CD8-positive, alpha-beta memory T cell (primary cell): ENCODE results near the gene CDK17. TPM values are rescaled to one million over a fixed set of nuclear protein-coding genes. Genes with fewer than 3 reads are reported as not detected.
"Not testable (repeated sequence)": the region's sequence is repeated elsewhere in the genome, so short reads cannot be mapped to it uniquely, and the experiment has no call there.

ENCODE experiments used
- CTCF ChIA-PET: fragments of 350-600 bp; sonication (Branson Sonifier 250); formaldehyde crosslinking; loops from one replicate; lab custom pipeline; 2021; ENCODE audit warnings: antibody characterized with exemption; lab: Charles Lee
- POLR2A ChIA-PET: fragments of 350-600 bp; sonication (Branson Sonifier 250); formaldehyde crosslinking; loops from one replicate; lab custom pipeline; 2021; ENCODE audit warnings: antibody characterized with exemption; lab: Charles Lee
- DNase-seq, 5 donors: peaks; one replicate each; pipeline versions ENCODE4 v3.0.0 to v3.0.0-alpha.2; 2020 to 2022; ENCODE audit warnings: mixed read lengths in 1 of 5
- H3K27ac ChIP-seq: one replicate; pipeline ENCODE4 v1.7.0; 2013; ENCODE audit warnings: low read depth, mild to moderate bottlenecking, low read length, moderate library complexity
- H3K27me3 ChIP-seq: 2 replicates; pipeline ENCODE4 v1.7.0; 2013; ENCODE audit warnings: low read length, mild to moderate bottlenecking; ENCODE audit not compliant: insufficient read depth, poor library complexity, severe bottlenecking
- H3K36me3 ChIP-seq: 2 replicates; pipeline ENCODE4 v1.7.0; 2013; ENCODE audit warnings: mild to moderate bottlenecking, low read length, moderate library complexity; ENCODE audit not compliant: insufficient read depth
- H3K4me1 ChIP-seq: 2 replicates; pipeline ENCODE4 v1.7.0; 2013; ENCODE audit warnings: mild to moderate bottlenecking, low read length, moderate library complexity; ENCODE audit not compliant: insufficient read depth
- H3K4me3 ChIP-seq: 2 replicates; pipeline ENCODE4 v1.7.0; 2013; ENCODE audit warnings: mild to moderate bottlenecking, low read length
- H3K9me3 ChIP-seq: 2 replicates; pipeline ENCODE4 v1.7.0; 2013; ENCODE audit warnings: mild to moderate bottlenecking, low read length
- H3K27ac Mint-ChIP-seq, 8 donors: one replicate each; pipeline ENCODE4 v1.8.0; 2020 to 2021; ENCODE audit warnings: mixed read lengths in 8 of 8, mild to moderate bottlenecking in 6 of 8, inconsistent platforms in 3 of 8, moderate library complexity in 3 of 8
- H3K27me3 Mint-ChIP-seq, 2 donors: one replicate each; pipeline ENCODE4 v1.8.0; 2020 to 2021; ENCODE audit warnings: mixed read lengths in 2 of 2, mild to moderate bottlenecking in 1 of 2, moderate library complexity in 1 of 2
- H3K36me3 Mint-ChIP-seq, 3 donors: one replicate each; pipeline ENCODE4 v1.8.0; 2020 to 2021; ENCODE audit warnings: mixed read lengths in 3 of 3, inconsistent platforms in 1 of 3, mild to moderate bottlenecking in 1 of 3
- H3K4me1 Mint-ChIP-seq, 3 donors: one replicate each; pipeline ENCODE4 v1.8.0; 2020 to 2021; ENCODE audit warnings: mixed read lengths in 3 of 3, inconsistent platforms in 1 of 3, mild to moderate bottlenecking in 1 of 3
- H3K4me3 Mint-ChIP-seq, 7 donors: one replicate each; pipeline ENCODE4 v1.8.0; 2020 to 2021; ENCODE audit warnings: mixed read lengths in 7 of 7, mild to moderate bottlenecking in 6 of 7, moderate library complexity in 4 of 7, inconsistent platforms in 2 of 7
- H3K9me3 Mint-ChIP-seq, 5 donors: one replicate each; pipeline ENCODE4 v1.8.0; 2020 to 2022; ENCODE audit warnings: mixed read lengths in 5 of 5, mild to moderate bottlenecking in 3 of 5, moderate library complexity in 2 of 5, inconsistent platforms in 1 of 5
- polyA plus RNA-seq: library from polyadenylated mRNA; unstranded; fragments of 300-500 nt; fragmentation: Illumina TruSeq; gene quantifications from one replicate; pipeline ENCODE4 v1.2.3, GENCODE V29; 2021
- total RNA-seq, 2 experiments: library from RNA; stranded (reverse); gene quantifications; one replicate each; pipeline ENCODE4 v1.2.3, GENCODE V29; 2021

Gene CDK17
- total and polyA plus RNA-seq, 3 experiments from 2014 or later, result 34.6 to 40.0 (median 36.0) TPM

GRCh38 chr12:96403870-96404269 is 3.6 kb upstream of the CDK17 start:
- CTCF ChIA-PET, result interaction anchor here (0.8 to 4.7 kb wide), 6 partner anchors 72 to 336 kb away, joined by 3 to 19 read pairs (median 4); partner anchors contain the start of gene CFAP54
- Histone ChIP-seq H3K27me3 (no peaks in the 10 kb centered on the region), H3K9me3 (no peaks in the 10 kb centered on the region), H3K27ac (no peak overlapping the region), H3K36me3 (no peaks in the 10 kb centered on the region), H3K4me1 (peaks cover 9% of the 10 kb centered on the region), H3K4me3 (no peak overlapping the region)
- no peak overlapping the region for H3K4me3 Mint-ChIP-seq
- no peaks in the 10 kb centered on the region for H3K9me3 Mint-ChIP-seq
- POLR2A ChIA-PET, result no interaction called here
- H3K4me1 Mint-ChIP-seq, result peaks cover 10 to 13% (median 11%) of the 10 kb centered on the region in 3 donors
- H3K27ac Mint-ChIP-seq, result peak overlapping the region in 3 of 8 donors; percentile 13 to 26 (median 15)
- peaks cover 0 to 2% of the 10 kb centered on the region in 2 donors for H3K27me3 Mint-ChIP-seq
- peaks cover 0 to 19% (median 0%) of the 10 kb centered on the region in 3 donors for H3K36me3 Mint-ChIP-seq
- DNase-seq, result no peak

DNA sequence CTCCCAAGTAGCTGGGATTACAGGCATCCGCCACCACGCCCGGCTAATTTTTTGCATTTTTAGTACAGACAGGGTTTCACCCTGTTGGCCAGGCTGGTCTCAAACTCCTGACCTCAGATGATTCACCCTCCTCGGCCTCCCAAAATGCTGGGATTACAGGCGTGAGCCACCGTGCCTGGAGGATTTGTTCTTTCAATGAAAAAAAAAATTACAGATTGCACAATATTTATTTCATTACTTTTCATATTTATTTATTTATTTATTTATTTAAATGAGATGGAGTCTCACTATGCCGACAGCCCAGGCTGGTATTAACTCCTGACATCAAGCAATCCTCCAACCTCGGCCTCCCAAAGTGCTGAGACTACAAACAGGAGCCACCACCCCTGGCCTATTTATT is 2.3 kb upstream of the CDK17 start:
- POLR2A ChIA-PET, result interaction anchor here (1.5 kb wide), 1 partner anchor 99 kb away, joined by 6 read pairs; no protein-coding TSS in a partner anchor
- not testable (repeated sequence) for H3K27me3 Mint-ChIP-seq
- peaks cover 0 to 23% (median 0%) of the 10 kb centered on the region in 3 donors for H3K36me3 Mint-ChIP-seq

GRCh38 chr12:96402061-96402460 is 1.8 kb upstream of the CDK17 start:
- peak overlapping the region in 7 of 8 donors; percentile 93 to 99 (median 97) for H3K27ac Mint-ChIP-seq
- H3K27me3 Mint-ChIP-seq, result peaks cover 0 to 2% of the 10 kb centered on the region in 2 donors

More for the DNA sequence above, 2.3 kb upstream of the CDK17 start:
- Mint-ChIP-seq H3K4me1 (peaks cover 23 to 27% (median 24%) of the 10 kb centered on the region in 3 donors), H3K27ac (peak overlapping the region in 1 of 8 donors; percentile 98)
- not testable (repeated sequence) for H3K9me3 ChIP-seq, DNase-seq, H3K27me3 ChIP-seq, H3K4me3 Mint-ChIP-seq, H3K4me3 ChIP-seq, H3K9me3 Mint-ChIP-seq, H3K27ac ChIP-seq, H3K36me3 ChIP-seq
- CTCF ChIA-PET, result interaction anchor here (1.0 to 4.8 kb wide), 6 partner anchors 44 to 187 kb away, joined by 4 to 35 read pairs (median 7); partner anchors contain the start of gene CFAP54
- peaks cover 16% of the 10 kb centered on the region for H3K4me1 ChIP-seq

DNA sequence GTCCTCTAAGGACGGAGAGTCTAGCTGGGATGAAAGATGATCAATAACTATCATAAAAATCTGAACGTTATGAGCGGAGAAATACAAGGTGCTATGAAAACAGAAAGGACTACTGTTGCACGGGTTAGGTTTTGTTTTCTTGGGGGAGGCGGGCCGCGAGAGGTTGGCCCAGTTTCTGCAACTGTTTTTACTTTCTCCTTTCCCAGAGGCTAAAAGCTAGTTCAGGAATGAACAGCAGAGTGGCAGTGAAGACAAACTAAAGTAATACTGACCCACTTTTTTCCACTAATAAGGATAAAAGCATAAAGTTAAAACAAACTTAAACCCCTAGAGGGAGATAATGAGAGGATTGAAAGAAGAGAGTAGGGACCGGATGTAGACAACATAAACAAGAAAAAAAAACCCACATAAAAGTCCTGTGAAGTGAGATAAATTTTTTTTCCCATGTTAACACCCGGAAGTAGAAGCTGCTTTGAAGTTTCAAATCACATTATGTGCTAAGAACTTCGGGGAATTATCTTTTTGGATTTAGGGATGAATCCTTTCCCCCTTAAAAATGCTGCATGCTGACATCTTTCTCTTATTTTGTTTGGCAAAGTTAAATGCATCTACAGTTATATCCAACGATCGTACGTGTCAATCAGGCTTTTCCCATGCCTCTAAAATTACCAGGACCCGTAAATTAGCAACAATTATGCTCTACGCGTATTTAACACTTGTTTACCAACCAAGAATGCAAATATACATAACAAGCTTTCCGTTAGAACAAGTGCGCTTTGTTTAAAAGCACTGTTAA is 1.0 kb upstream of the CDK17 start:
- peak overlapping the region; percentile 93 to 99 (median 98) for H3K27ac Mint-ChIP-seq
- POLR2A ChIA-PET, result interaction anchor here (0.8 to 2.1 kb wide), 4 partner anchors 23 to 158 kb away, joined by 3 to 16 read pairs (median 6); no protein-coding TSS in a partner anchor
- peaks cover 0 to 2% of the 10 kb centered on the region in 2 donors for H3K27me3 Mint-ChIP-seq
- H3K36me3 ChIP-seq, result no peaks in the 10 kb centered on the region
- peak overlapping the region; percentile 82 for H3K27ac ChIP-seq
- H3K4me3 Mint-ChIP-seq, result peak overlapping the region; percentile 91 to 98 (median 96)
- peaks cover 0 to 23% (median 0%) of the 10 kb centered on the region in 3 donors for H3K36me3 Mint-ChIP-seq
- peaks cover 35 to 39% (median 37%) of the 10 kb centered on the region in 3 donors for H3K4me1 Mint-ChIP-seq
- peak overlapping the region; percentile 61 for H3K4me3 ChIP-seq
- H3K4me1 ChIP-seq, result peaks cover 27% of the 10 kb centered on the region
- H3K9me3 Mint-ChIP-seq, result no peaks in the 10 kb centered on the region
- no peaks in the 10 kb centered on the region for H3K9me3 ChIP-seq
- DNase-seq, result peak in 4 of 5 donors; percentile 16 to 85 (median 68)
- CTCF ChIA-PET, result interaction anchor here (0.9 to 5.1 kb wide), 22 partner anchors 17 to 185 kb away, joined by 3 to 35 read pairs (median 5); partner anchors contain the start of gene CFAP54
- no peaks in the 10 kb centered on the region for H3K27me3 ChIP-seq

More at GRCh38 chr12:96402061-96402460, 1.8 kb upstream of the CDK17 start:
- H3K4me3 ChIP-seq, result no peak overlapping the region
- Mint-ChIP-seq H3K4me3 (peak overlapping the region in 3 of 7 donors; percentile 36 to 98 (median 95)), H3K9me3 (no peaks in the 10 kb centered on the region), H3K4me1 (peaks cover 27 to 31% (median 29%) of the 10 kb centered on the region in 3 donors), H3K36me3 (peaks cover 0 to 23% (median 0%) of the 10 kb centered on the region in 3 donors)
- H3K9me3 ChIP-seq, result no peaks in the 10 kb centered on the region
- ChIA-PET CTCF (interaction anchor here (1.0 to 4.8 kb wide), 6 partner anchors 44 to 186 kb away, joined by 3 to 35 read pairs (median 14); partner anchors contain the start of gene CFAP54), POLR2A (interaction anchor here (1.5 to 1.9 kb wide), 2 partner anchors 99 to 114 kb away, joined by 6 to 8 read pairs; no protein-coding TSS in a partner anchor)
- H3K27me3 ChIP-seq, result no peaks in the 10 kb centered on the region
- peaks cover 19% of the 10 kb centered on the region for H3K4me1 ChIP-seq
- no peak overlapping the region for H3K27ac ChIP-seq
- H3K36me3 ChIP-seq, result no peaks in the 10 kb centered on the region
- peak in 1 of 5 donors; percentile 65 for DNase-seq

DNA sequence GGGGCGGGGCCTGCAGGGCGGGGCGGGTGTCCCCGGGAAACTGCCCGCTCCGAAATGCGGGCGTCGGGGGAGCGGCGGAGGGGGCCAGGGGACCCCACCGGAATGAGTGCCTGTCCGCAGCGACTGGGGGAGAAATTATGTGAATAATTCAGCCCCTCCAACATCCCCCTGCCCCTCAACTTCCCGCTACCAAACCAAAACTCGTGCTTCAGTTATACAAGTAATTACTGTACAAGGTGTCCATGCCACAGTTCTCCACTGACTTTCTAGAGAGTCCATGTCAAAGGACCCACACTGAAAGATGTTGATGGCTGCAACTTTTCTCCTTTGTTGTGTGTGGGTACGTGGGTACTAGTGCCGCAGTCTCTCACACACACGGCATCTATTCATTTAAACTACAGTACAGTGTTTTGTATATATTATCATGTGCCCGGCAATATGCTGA is 414 bp upstream of the CDK17 start:
- peaks cover 0 to 23% (median 0%) of the 10 kb centered on the region in 3 donors for H3K36me3 Mint-ChIP-seq
- peaks cover 41 to 45% (median 43%) of the 10 kb centered on the region in 3 donors for H3K4me1 Mint-ChIP-seq
- peaks cover 0 to 2% of the 10 kb centered on the region in 2 donors for H3K27me3 Mint-ChIP-seq
- H3K27me3 ChIP-seq, result no peaks in the 10 kb centered on the region
- no peak for DNase-seq
- POLR2A ChIA-PET, result interaction anchor here (0.6 to 2.1 kb wide), 16 partner anchors 12 to 365 kb away, joined by 3 to 16 read pairs (median 4); partner anchors contain the start of genes CFAP54 and LTA4H
- no peaks in the 10 kb centered on the region for H3K9me3 Mint-ChIP-seq
- H3K4me1 ChIP-seq, result peaks cover 33% of the 10 kb centered on the region
- peak overlapping the region; percentile 82 for H3K27ac ChIP-seq
- no peaks in the 10 kb centered on the region for H3K9me3 ChIP-seq
- H3K36me3 ChIP-seq, result no peaks in the 10 kb centered on the region
- peak overlapping the region; percentile 61 for H3K4me3 ChIP-seq
- peak overlapping the region; percentile 93 to 99 (median 98) for H3K27ac Mint-ChIP-seq
- CTCF ChIA-PET, result interaction anchor here (0.9 to 5.1 kb wide), 40 partner anchors 10 to 365 kb away, joined by 3 to 35 read pairs (median 5); partner anchors contain the start of gene CFAP54
- H3K4me3 Mint-ChIP-seq, result peak overlapping the region; percentile 91 to 98 (median 96)

DNA sequence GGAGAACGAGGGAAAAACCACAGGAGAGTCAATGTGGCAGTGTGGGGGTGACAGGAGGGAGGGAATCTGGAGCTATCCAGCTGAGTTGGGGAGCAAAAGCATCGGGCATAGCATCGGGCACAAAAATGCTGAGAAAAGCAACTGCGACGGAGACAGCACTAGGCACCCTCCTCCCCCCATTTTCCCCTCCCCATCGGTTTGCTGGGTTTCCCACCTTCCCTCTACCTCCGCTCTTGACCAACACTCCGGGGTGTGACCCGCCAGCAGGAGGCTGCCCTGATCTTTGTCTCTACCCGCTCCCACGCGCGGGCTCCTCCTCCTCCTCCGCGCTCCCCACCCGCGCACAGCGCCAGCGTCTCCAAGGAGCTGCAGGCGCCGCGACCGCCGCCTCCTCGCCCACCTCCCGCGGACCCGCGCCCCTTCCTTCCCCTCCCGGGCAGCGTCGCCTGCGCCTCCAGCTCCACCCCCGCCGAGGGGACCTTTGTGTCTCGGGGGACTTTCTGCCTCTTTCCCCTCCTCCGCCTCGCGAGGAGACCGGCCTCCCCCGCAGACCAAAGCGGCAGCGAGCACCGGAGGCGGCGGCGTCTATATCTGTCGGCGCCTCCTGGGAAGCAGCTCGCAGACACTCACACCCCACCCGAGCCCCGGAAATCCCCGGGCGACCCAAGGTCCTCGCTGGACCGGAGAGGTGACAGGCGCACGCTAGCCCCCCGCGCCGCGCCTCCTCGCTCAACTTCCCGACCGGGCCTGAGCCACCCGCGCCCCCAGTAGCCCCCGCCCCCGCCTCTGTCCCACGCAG is 920 bp downstream of the CDK17 start:
- no peaks in the 10 kb centered on the region for H3K27me3 ChIP-seq
- Mint-ChIP-seq H3K4me3 (peak overlapping the region; percentile 93 to 99 (median 96)), H3K9me3 (no peaks in the 10 kb centered on the region), H3K27me3 (peaks cover 0 to 2% of the 10 kb centered on the region in 2 donors), H3K36me3 (peaks cover 0 to 28% (median 0%) of the 10 kb centered on the region in 3 donors), H3K27ac (peak overlapping the region; percentile 95 to 99 (median 98)), H3K4me1 (peaks cover 50 to 56% (median 51%) of the 10 kb centered on the region in 3 donors)
- H3K9me3 ChIP-seq, result no peaks in the 10 kb centered on the region
- POLR2A ChIA-PET, result interaction anchor here (0.6 to 2.1 kb wide), 16 partner anchors 8 to 539 kb away, joined by 3 to 16 read pairs (median 4); partner anchors contain the start of gene NEDD1
- peak; percentile 69 to 87 (median 76) for DNase-seq
- CTCF ChIA-PET, result interaction anchor here (0.6 to 5.1 kb wide), 41 partner anchors 9 to 363 kb away, joined by 3 to 35 read pairs (median 5); partner anchors contain the start of gene CFAP54
- H3K27ac ChIP-seq, result peak overlapping the region; percentile 94
- H3K4me1 ChIP-seq, result peaks cover 38% of the 10 kb centered on the region
- peak overlapping the region; percentile 67 for H3K4me3 ChIP-seq
- H3K36me3 ChIP-seq, result no peaks in the 10 kb centered on the region
